ENCODE measurements around the gene FAM136A.
"Not testable (repeated sequence)": the region's sequence is repeated elsewhere in the genome, so short reads cannot be mapped to it uniquely, and the experiment has no call there.

Gene FAM136A

DNA sequence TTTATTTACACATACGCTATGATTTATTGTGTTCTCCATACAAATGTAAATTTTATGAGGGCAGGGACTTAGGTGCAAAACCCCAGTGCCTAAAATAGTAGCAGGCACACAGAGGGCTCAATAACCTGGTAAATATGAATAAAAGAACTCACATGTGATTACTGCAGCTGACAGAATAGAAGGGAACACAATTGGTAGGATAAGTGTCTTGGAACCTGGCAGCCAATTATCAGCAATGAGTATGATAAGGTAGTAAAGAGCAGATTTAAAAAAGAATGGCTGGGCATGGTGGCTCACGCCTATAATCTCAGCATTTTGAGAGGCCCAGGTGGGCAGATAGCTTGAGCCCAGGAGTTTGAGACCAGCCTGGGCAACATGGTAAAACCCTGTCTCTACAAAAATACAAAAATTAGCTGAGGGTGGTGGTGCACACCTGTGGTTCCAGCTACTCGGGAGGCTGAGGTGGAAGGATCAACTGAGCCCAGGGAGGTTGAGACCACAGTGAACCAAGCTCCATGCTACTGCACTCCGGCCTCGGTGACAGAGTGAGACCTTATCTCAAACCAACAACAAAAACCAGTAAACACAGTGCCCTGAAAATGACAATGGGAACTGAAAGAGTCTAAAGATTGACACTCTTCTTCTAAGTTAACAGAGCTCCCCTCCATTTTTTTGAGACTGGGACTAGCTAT is 18.2 kb downstream of the FAM136A start:
- DNase-seq, result no peak

DNA sequence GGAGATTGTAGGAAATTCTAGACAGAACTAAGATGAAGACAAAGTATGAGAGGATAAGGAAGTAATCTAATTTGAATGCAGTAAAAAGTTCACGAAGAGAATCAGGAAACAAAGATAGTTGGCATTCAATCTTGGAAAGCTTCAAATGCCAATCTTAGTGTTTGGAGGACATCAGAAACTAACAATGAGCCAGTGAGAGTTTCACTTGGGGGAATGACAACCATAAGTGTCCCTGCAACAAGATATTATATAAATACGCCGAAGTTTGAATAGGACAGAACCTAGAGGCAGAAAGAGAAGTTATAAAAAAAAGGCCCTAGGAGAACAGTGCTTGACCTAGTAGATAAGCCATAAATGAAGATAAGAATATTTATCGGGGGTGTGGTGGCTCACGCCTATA is 19.4 kb downstream of the FAM136A start:
- no peak for DNase-seq

DNA sequence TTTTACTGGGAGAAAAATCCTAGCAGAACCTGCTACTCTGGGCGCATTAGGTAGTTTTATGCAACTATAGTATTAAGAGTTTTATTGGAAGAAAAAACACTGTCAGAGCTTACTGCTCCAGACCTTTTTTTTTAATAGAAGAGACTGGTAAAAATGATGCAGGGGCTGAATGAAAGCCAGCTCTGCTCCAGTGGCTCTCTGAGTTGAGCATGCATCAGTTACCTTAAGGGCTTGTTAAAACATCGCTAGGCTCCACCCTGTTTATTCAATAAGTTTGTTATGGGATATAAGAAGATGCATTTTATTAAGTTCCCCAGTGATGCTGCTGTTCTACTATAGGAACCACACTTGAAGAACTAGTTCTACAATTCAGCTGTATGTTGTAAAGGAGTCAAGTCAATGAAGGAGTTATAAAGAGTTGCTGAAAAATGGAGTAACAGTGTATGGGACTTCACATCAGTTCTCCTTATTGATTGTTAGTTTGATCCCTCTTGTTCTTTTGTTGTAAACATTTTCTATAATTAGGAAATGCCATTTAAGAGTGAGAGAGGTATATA is 21.5 kb downstream of the FAM136A start:
- no peak for DNase-seq

DNA sequence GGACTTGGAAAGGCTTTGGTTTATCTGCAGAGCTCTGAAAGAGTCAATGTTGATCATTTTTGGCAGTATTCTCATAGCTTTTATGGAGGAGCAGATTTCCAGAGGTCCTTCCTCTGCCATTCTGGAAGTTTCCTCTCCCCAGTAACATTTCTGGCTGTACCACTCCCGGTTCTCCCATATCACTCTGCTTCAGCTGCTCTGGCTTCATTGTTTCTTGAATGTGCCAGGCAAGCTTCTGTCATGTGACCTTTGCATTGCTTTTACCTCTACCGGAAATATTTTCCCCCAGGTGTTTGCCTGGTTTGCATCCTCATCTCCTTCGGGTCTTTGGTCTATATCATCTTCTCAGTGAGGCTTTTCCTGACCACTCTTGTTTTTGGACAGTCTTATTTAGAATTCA is 31.5 kb downstream of the FAM136A start:
- no peak for DNase-seq

DNA sequence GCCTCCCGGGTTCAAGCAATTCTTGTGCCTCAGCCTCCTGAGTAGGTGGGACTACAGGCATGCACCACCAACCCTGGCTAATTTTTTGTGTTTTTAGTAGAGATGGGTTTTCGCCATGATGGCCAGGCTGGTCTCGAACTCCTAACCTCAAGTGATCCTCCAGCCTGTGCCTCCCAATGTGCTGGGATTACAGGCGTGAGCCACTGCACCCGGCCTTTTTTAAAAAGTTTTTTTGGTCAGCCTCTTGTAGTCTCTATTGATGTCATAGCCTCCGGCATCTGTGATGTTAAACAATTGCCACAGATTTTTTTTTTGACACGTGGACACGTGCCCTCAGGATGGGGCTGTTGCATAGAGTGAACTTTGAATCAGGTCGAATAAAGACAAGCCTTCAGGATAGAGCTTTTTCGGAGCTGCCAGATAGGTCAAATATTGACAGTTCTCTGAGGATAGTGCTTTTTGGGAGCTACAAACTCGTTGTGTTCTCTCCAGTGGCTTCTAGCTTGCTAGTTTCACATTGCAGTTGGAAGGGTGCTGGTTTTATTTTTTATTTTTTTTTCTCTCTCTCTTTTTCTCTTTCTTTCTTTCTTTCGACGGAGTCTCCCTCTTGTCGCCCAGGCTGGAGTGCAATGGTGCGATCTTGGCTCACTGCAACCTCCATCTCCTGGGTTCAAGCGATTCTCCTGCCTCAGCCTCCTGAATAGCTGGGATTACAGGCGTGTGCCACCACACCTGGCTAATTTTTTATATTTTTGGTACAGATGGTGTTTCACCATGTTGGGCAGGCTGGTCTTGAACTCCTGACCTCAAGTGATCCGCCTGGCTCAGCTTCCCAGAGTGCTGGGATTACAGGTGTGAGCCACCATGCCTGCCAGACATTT is 32.2 kb downstream of the FAM136A start:
- DNase-seq, result not testable (repeated sequence)

DNA sequence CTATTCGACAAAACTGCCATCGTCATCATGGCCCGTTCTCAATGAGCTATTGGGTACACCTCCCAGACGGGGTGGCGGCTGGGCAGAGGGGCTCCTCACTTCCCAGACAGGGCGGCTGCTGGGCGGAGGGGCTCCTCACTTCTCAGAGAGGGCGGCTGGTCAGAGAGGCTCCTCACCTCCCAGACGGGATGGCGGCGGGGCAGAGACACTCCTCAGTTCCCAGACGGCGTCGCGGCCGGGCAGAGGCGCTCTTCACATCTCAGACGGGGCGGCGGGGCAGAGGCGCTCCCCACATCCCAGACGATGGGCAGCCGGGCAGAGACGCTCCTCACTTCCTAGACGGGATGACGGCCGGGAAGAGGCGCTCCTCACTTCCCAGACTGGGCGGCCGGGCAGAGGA is 34.9 kb downstream of the FAM136A start:
- not testable (repeated sequence) for DNase-seq

DNA sequence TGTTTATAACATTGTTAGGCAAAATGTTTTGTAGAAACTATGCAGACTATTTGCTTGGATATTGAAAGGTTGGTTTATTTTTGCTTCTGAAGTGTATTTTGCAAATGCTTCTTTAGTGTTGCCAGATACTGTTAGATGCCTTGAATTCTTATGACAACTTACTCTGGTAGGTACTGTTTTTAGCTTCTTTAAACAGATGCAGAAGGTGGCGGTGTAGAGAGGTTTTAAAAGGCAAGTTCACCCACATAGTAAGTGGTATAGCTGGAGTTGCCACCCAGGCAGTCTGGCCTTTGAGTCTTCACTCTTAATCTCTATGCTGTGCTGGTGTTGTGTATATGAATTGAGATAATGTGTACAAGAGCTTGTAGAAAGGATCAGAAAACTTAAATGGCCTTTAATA is 40.4 kb downstream of the FAM136A start:
- DNase-seq, result no peak

DNA sequence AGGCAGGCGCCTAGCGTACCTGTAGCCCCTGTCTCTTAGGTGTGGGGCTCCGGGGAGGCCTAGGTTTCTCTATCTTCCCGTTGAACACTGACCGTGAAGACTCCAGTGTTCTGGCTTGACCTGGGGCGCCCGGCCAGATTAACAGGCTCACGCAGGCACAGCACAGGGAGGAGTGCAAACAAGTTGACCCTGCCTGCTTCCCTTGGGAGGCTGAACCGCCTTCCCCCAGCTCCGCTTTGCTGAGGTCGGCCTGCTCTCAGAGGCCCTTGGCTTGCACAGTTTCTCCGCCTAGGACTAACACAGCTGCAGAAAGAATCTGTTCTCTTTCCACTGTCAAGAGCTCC is 43.4 kb downstream of the FAM136A start:
- DNase-seq, result peak; percentile 72

DNA sequence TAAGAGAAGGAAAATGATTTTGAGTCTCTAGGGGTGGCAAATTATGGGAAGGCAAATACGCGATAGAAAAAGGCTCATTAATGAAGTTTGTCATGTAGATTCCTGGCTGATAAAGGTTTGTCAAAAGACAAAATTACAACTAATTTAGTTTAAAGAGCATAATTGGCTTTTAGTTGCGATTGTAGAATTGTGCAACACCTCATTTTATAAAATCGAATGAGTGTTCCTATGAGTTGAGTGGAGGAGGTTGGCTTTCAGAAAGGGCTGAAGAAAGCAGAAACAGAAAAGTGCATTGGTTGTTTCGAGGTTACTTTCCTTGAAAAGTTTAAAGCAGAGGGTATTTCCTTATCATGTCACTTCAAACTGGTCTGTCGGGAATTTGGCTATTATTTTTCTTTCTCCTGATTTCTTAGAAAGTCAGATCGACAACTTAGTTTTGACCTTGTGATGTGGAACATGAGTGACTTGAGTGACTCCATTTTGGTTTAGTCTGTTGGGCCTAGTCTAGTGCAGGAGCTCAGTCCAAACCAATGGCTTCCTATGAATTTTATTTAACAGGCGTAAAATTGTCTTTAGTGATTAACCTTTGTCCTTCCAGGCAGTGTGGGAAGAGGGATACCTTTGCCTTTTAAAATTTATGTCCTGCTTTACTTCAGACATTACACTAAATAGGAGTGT is 46.1 kb downstream of the FAM136A start:
- DNase-seq, result no peak

DNA sequence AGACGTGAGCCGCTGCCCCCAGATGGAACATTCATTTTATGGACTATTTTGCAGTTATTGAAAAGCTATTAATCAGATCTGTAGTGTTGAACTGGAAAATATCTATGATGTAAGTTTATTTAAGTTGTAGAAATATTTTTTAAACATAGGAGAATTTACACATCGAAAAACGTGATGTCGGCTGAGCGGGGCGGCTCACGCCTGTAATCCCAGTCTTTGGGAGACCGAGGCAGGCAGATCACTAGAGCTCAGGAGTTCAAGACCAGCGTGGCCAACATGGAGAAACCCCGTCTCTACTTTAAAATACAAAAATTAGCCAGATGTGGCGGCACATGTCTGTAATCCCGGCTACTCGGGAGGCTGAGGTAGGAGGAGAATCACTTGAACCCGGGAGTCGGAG is 51.4 kb downstream of the FAM136A start:
- DNase-seq, result no peak

DNA sequence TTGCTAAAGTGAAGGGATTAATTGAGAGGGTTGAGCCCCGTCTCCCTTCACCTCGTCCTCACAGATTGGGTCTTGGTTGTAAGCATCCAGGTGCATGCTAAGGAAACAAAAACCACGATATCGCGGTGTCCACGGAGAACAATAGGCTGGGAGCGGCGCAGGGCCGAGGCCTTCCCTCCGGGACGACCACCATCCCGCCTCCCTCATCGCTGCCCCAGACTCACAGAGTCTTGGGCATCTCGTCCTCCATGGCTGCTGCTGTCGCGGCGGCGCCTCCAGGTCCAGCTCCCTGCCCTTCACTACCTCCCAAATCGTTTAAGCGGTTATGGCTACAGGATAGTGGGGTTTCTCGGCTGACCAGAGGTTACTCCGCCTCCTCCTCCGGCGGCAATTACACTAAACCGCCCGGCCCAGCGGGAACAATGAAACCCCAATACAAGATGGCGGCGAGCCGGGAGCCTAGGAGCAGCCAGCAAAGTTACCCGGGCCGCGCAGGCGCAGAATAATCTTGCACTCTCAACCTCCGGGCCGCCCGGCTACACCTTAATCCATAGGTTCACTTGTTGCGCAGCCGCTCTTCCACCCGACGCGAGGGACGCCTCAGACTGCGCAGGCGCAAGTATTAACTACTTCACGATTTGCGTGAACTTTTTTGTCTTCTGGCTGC is 53.6 kb downstream of the FAM136A start, which contains the start of gene TIA1:
TIA1 (minus strand) TSS at position 448 of the 667 bp plus-strand sequence; CDS start at position 250, 198 bp downstream.
- peak; percentile 99 for DNase-seq

DNA sequence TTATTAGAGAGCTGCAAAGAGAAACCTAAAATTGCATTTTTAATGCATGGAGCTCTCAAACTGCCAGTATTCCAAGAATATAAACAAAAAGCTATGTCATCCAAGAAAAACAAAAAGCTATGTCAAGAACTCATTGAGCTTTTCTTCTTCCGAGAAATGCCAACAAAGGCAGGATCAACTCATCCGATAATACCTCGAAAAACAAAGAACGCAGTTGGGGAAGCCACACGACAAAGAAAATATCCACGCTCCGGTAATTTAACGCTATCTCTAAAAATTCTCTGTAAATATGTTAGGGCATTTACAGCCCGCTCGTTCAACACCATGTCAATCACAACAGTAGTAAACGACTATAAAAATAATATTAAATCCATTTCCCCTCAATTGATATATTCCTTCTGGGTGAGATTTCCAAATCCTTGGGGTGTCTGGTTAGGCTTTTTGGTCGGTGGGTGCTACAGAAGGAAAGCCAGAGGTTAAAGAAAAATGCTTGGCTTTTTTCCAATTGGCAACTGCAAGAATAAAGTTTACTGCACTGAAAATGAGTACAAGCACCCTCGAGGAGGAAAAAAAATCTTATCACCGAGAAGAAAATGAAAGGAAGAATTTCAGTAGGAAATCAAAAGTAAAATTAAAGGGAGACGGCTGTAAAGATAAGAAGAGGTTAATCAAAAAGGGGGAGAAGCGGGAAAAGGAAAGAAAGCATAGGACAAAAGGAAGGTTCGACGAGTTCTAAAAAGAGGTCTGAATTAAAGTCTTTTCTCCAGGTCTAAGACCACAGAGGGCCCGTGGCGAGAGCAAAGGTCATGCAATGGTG is 54.3 kb downstream of the FAM136A start:
- DNase-seq, result no peak

Measured in islet precursor cell (in vitro differentiated cells).